Measurements from ENCODE around the gene BLID.

The BLID gene

GRCh38 chr11:122115524-122116379 lies at the start of gene BLID:
TSS of gene BLID (minus strand) at chr11:122116215. CDS start at chr11:122115922, 293 bp downstream.
- DNase-seq = peak in 1 of 2 experiments; percentile 66

- DNase-seq = no peak
These were observed 47.2 kb upstream of the BLID start for GRCh38 chr11:122163053-122163819.

- DNase-seq = no peak
These were observed 46.1 kb upstream of the BLID start for GRCh38 chr11:122162095-122162494.

- DNase-seq = no peak
These were observed 45.0 kb upstream of the BLID start for GRCh38 chr11:122160841-122161590.

GRCh38 chr11:122159861-122160260 lies 43.8 kb upstream of the BLID start:
- no peak for DNase-seq

- no peak for DNase-seq
These were observed 43.2 kb upstream of the BLID start for GRCh38 chr11:122159173-122159721.

- no peak for DNase-seq
These were observed 42.2 kb upstream of the BLID start for GRCh38 chr11:122158171-122158570.

GRCh38 chr11:122157653-122158161 lies 41.7 kb upstream of the BLID start:
- no peak for DNase-seq

- DNase-seq = no peak
These were observed 40.9 kb upstream of the BLID start for GRCh38 chr11:122156940-122157382.

- DNase-seq = no peak
These were observed 39.9 kb upstream of the BLID start for GRCh38 chr11:122155765-122156527.

GRCh38 chr11:122154994-122155393 lies 39.0 kb upstream of the BLID start:
- DNase-seq = no peak

GRCh38 chr11:122154227-122154626 lies 38.2 kb upstream of the BLID start:
- DNase-seq = no peak

GRCh38 chr11:122153746-122154145 lies 37.7 kb upstream of the BLID start:
- no peak for DNase-seq

GRCh38 chr11:122150216-122151124 lies 34.5 kb upstream of the BLID start:
- no peak for DNase-seq

- DNase-seq = no peak
These were observed 33.2 kb upstream of the BLID start for GRCh38 chr11:122149202-122149601.

GRCh38 chr11:122146475-122146874 lies 30.5 kb upstream of the BLID start:
- DNase-seq = no peak

GRCh38 chr11:122145715-122146274 lies 29.8 kb upstream of the BLID start:
- no peak for DNase-seq

GRCh38 chr11:122144752-122145151 lies 28.7 kb upstream of the BLID start:
- no peak for DNase-seq

GRCh38 chr11:122141725-122142124 lies 25.7 kb upstream of the BLID start:
- DNase-seq = no peak

GRCh38 chr11:122140500-122140899 lies 24.5 kb upstream of the BLID start:
- no peak for DNase-seq

- no peak for DNase-seq
These were observed 23.5 kb upstream of the BLID start for GRCh38 chr11:122139595-122139866.
